Skeletal muscle tissue (tissue), 4 donors: Measurements from ENCODE around the gene PIM3. TPM values are rescaled to one million over a fixed set of nuclear protein-coding genes. Genes with fewer than 3 reads are reported as not detected.
"Not testable (repeated sequence)": the region's sequence is repeated elsewhere in the genome, so short reads cannot be mapped to it uniquely, and the experiment has no call there.

Experiments used
- H3K27ac ChIP-seq: one replicate; pipeline ENCODE4 v1.7.0; 2013; ENCODE audit warnings: mild to moderate bottlenecking, low read depth, low read length, inconsistent platforms
- H3K27me3 ChIP-seq, 3 donors: one replicate each; pipeline ENCODE4 v1.7.0; 2013; ENCODE audit warnings: low read length in 3 of 3; ENCODE audit not compliant: control insufficient read depth in 3 of 3, insufficient read depth in 3 of 3
- H3K36me3 ChIP-seq, 3 donors: one replicate each; pipeline ENCODE4 v1.7.0; 2013; ENCODE audit warnings: low read length in 3 of 3; ENCODE audit not compliant: control insufficient read depth in 3 of 3, insufficient read depth in 3 of 3
- H3K4me1 ChIP-seq, 3 donors: one replicate each; pipeline ENCODE4 v1.7.0; 2013; ENCODE audit warnings: low read length in 3 of 3, mild to moderate bottlenecking in 3 of 3; ENCODE audit not compliant: control insufficient read depth in 3 of 3, insufficient read depth in 3 of 3
- H3K4me3 ChIP-seq, 3 donors: one replicate each; pipeline ENCODE4 v1.7.0; 2013; ENCODE audit warnings: low read length in 3 of 3
- H3K9ac ChIP-seq, 3 donors: one replicate each; pipeline ENCODE4 v1.7.0; 2013; ENCODE audit warnings: low read length in 3 of 3, mild to moderate bottlenecking in 3 of 3, moderate library complexity in 2 of 3, low read depth in 1 of 3
- H3K9me3 ChIP-seq, 3 donors: one replicate each; pipeline ENCODE4 v1.7.0; 2013; ENCODE audit warnings: low read length in 3 of 3; ENCODE audit not compliant: control insufficient read depth in 3 of 3
- total RNA-seq: library from RNA; depleted of rRNA; stranded (reverse); fragments of >200 nt; gene quantifications from one replicate; pipeline ENCODE4 v1.2.3, GENCODE V29; 2014
- donor health status: Osteomylitis.

PIM3 gene
- total RNA-seq, 1 donor from 2014 or later = 14.6 TPM

GRCh38 chr22:49986325-49986724, 25.8 kb downstream of the PIM3 start:
- Histone ChIP-seq H3K36me3 (no peaks in the 10 kb centered on the region), H3K27ac (no peak overlapping the region), H3K9me3 (peaks cover 0 to 2% (median 0%) of the 10 kb centered on the region in 3 donors), H3K9ac (no peak overlapping the region), H3K4me3 (no peak overlapping the region), H3K27me3 (peaks cover 14 to 18% (median 15%) of the 10 kb centered on the region in 3 donors), H3K4me1 (peaks cover 0 to 2% (median 0%) of the 10 kb centered on the region in 3 donors)

- not testable (repeated sequence) for H3K36me3 ChIP-seq, H3K27me3 ChIP-seq, H3K9ac ChIP-seq, H3K4me3 ChIP-seq, H3K4me1 ChIP-seq, H3K9me3 ChIP-seq, H3K27ac ChIP-seq
These were observed 29.3 kb downstream of the PIM3 start for GRCh38 chr22:49989826-49990225.

- Histone ChIP-seq H3K27ac (no peak overlapping the region), H3K36me3 (no peaks in the 10 kb centered on the region), H3K4me3 (no peak overlapping the region), H3K27me3 (no peaks in the 10 kb centered on the region), H3K9ac (no peak overlapping the region), H3K4me1 (peaks cover 0 to 6% (median 0%) of the 10 kb centered on the region in 3 donors), H3K9me3 (peaks cover 0 to 3% (median 0%) of the 10 kb centered on the region in 3 donors)
These were observed 30.6 kb downstream of the PIM3 start for GRCh38 chr22:49991167-49991566.

- Histone ChIP-seq H3K4me3 (no peak overlapping the region), H3K9ac (no peak overlapping the region), H3K36me3 (no peaks in the 10 kb centered on the region), H3K4me1 (peaks cover 0 to 6% (median 0%) of the 10 kb centered on the region in 3 donors), H3K27me3 (no peaks in the 10 kb centered on the region), H3K27ac (no peak overlapping the region), H3K9me3 (peaks cover 0 to 3% (median 0%) of the 10 kb centered on the region in 3 donors)
These were observed 31.4 kb downstream of the PIM3 start for GRCh38 chr22:49991907-49992533.

GRCh38 chr22:49992921-49993648, 32.5 kb downstream of the PIM3 start:
- H3K36me3 ChIP-seq = no peaks in the 10 kb centered on the region
- peak overlapping the region in 2 of 3 donors; percentile 32 to 54 for H3K9ac ChIP-seq
- H3K27me3 ChIP-seq = no peaks in the 10 kb centered on the region
- no peak overlapping the region for H3K27ac ChIP-seq
- H3K9me3 ChIP-seq = peaks cover 0 to 3% (median 0%) of the 10 kb centered on the region in 3 donors
- H3K4me1 ChIP-seq = peaks cover 0 to 6% (median 0%) of the 10 kb centered on the region in 3 donors
- no peak overlapping the region for H3K4me3 ChIP-seq

GRCh38 chr22:49993649-49994360, 33.2 kb downstream of the PIM3 start:
- Histone ChIP-seq H3K4me3 (no peak overlapping the region), H3K9ac (peak overlapping the region in 1 of 3 donors; percentile 54), H3K4me1 (peaks cover 0 to 6% (median 0%) of the 10 kb centered on the region in 3 donors), H3K36me3 (no peaks in the 10 kb centered on the region), H3K9me3 (peaks cover 0 to 3% (median 0%) of the 10 kb centered on the region in 3 donors), H3K27me3 (peaks cover 3 to 7% (median 4%) of the 10 kb centered on the region in 3 donors), H3K27ac (no peak overlapping the region)

GRCh38 chr22:49994361-49995040, 33.9 kb downstream of the PIM3 start:
- H3K4me1 ChIP-seq = peaks cover 0 to 6% (median 0%) of the 10 kb centered on the region in 3 donors
- H3K9ac ChIP-seq = no peak overlapping the region
- H3K9me3 ChIP-seq = peaks cover 0 to 3% (median 0%) of the 10 kb centered on the region in 3 donors
- no peak overlapping the region for H3K4me3 ChIP-seq
- no peaks in the 10 kb centered on the region for H3K36me3 ChIP-seq
- peaks cover 5 to 11% (median 8%) of the 10 kb centered on the region in 3 donors for H3K27me3 ChIP-seq
- H3K27ac ChIP-seq = no peak overlapping the region

GRCh38 chr22:49995041-49995360, 34.4 kb downstream of the PIM3 start:
- H3K4me3 ChIP-seq = no peak overlapping the region
- peaks cover 7 to 15% (median 9%) of the 10 kb centered on the region in 3 donors for H3K27me3 ChIP-seq
- peaks cover 0 to 3% (median 0%) of the 10 kb centered on the region in 3 donors for H3K9me3 ChIP-seq
- H3K27ac ChIP-seq = no peak overlapping the region
- no peaks in the 10 kb centered on the region for H3K36me3 ChIP-seq
- H3K9ac ChIP-seq = no peak overlapping the region
- peaks cover 0 to 6% (median 0%) of the 10 kb centered on the region in 3 donors for H3K4me1 ChIP-seq

GRCh38 chr22:49995361-49996118, 35.0 kb downstream of the PIM3 start:
- H3K27ac ChIP-seq = no peak overlapping the region
- no peak overlapping the region for H3K4me3 ChIP-seq
- peaks cover 0 to 3% (median 0%) of the 10 kb centered on the region in 3 donors for H3K9me3 ChIP-seq
- H3K27me3 ChIP-seq = peaks cover 13 to 20% (median 14%) of the 10 kb centered on the region in 3 donors
- H3K4me1 ChIP-seq = peaks cover 0 to 6% (median 0%) of the 10 kb centered on the region in 3 donors
- no peaks in the 10 kb centered on the region for H3K36me3 ChIP-seq
- H3K9ac ChIP-seq = no peak overlapping the region
